ENCODE measurements around the gene RPS14.
"Not testable (repeated sequence)": the region's sequence is repeated elsewhere in the genome, so short reads cannot be mapped to it uniquely, and the experiment has no call there.

Gene RPS14

GRCh38 chr5:150481708-150481965, 32.1 kb upstream of the RPS14 start:
- Histone ChIP-seq H2AFZ (ENCODE audit: low read length) (no peak overlapping the region), H3K36me3 (ENCODE audit: insufficient read depth, low read length) (no peaks in the 10 kb centered on the region), H4K20me1 (ENCODE audit: insufficient read depth, low read length, poor library complexity, severe bottlenecking) (no peaks in the 10 kb centered on the region), H3K4me3 (ENCODE audit: low read length, poor library complexity, severe bottlenecking) (no peak overlapping the region), H3K4me1 (ENCODE audit: insufficient read depth, low read length, poor library complexity, severe bottlenecking) (peaks cover 12% of the 10 kb centered on the region), H3K9me3 (ENCODE audit: insufficient read depth, low read depth, low read length) (no peaks in the 10 kb centered on the region), H3K4me2 (ENCODE audit: low read depth, low read length, poor library complexity, severe bottlenecking) (no peak overlapping the region), H3K79me2 (ENCODE audit: insufficient read depth, low read length) (no peaks in the 10 kb centered on the region), H3K9me2 (replicated peaks; ENCODE audit: low read depth, low read length) (no peaks in the 10 kb centered on the region), H3F3A (ENCODE audit: low read depth) (no peaks in the 10 kb centered on the region), H3K9ac (ENCODE audit: low read depth, low read length, poor library complexity, severe bottlenecking) (no peak overlapping the region), H3K27me3 (ENCODE audit: insufficient read depth, low read length, poor library complexity, severe bottlenecking) (no peaks in the 10 kb centered on the region)
- TF ChIP-seq EZH2phosphoT487 (IDR thresholded peaks at IDR 0.05; ENCODE audit: borderline replicate concordance), result no peak
- TF ChIP-seq, protein P1, sequence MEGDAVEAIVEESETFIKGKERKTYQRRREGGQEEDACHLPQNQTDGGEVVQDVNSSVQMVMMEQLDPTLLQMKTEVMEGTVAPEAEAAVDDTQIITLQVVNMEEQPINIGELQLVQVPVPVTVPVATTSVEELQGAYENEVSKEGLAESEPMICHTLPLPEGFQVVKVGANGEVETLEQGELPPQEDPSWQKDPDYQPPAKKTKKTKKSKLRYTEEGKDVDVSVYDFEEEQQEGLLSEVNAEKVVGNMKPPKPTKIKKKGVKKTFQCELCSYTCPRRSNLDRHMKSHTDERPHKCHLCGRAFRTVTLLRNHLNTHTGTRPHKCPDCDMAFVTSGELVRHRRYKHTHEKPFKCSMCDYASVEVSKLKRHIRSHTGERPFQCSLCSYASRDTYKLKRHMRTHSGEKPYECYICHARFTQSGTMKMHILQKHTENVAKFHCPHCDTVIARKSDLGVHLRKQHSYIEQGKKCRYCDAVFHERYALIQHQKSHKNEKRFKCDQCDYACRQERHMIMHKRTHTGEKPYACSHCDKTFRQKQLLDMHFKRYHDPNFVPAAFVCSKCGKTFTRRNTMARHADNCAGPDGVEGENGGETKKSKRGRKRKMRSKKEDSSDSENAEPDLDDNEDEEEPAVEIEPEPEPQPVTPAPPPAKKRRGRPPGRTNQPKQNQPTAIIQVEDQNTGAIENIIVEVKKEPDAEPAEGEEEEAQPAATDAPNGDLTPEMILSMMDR (conservative IDR thresholded peaks at IDR 0.05; ENCODE audit: low read length), result no peak

GRCh38 chr5:150479416-150479815, 29.9 kb upstream of the RPS14 start:
- TF ChIP-seq EZH2phosphoT487 (IDR thresholded peaks at IDR 0.05; ENCODE audit: borderline replicate concordance), result no peak
- TF ChIP-seq, protein P1 (conservative IDR thresholded peaks at IDR 0.05; ENCODE audit: low read length), result no peak
- no peaks in the 10 kb centered on the region for H4K20me1 ChIP-seq (ENCODE audit: insufficient read depth, low read length, poor library complexity, severe bottlenecking)
- peaks cover 13% of the 10 kb centered on the region for H3K4me1 ChIP-seq (ENCODE audit: insufficient read depth, low read length, poor library complexity, severe bottlenecking)
- H3K4me2 ChIP-seq (ENCODE audit: low read depth, low read length, poor library complexity, severe bottlenecking), result no peak overlapping the region
- no peaks in the 10 kb centered on the region for H3K79me2 ChIP-seq (ENCODE audit: insufficient read depth, low read length)
- H3K4me3 ChIP-seq (ENCODE audit: low read length, poor library complexity, severe bottlenecking), result no peak overlapping the region
- H3F3A ChIP-seq (ENCODE audit: low read depth), result no peaks in the 10 kb centered on the region
- no peak overlapping the region for H3K9ac ChIP-seq (ENCODE audit: low read depth, low read length, poor library complexity, severe bottlenecking)
- no peaks in the 10 kb centered on the region for H3K9me3 ChIP-seq (ENCODE audit: insufficient read depth, low read depth, low read length)
- no peaks in the 10 kb centered on the region for H3K36me3 ChIP-seq (ENCODE audit: insufficient read depth, low read length)
- H3K27me3 ChIP-seq (ENCODE audit: insufficient read depth, low read length, poor library complexity, severe bottlenecking), result no peaks in the 10 kb centered on the region
- no peaks in the 10 kb centered on the region for H3K9me2 ChIP-seq (replicated peaks; ENCODE audit: low read depth, low read length)
- H2AFZ ChIP-seq (ENCODE audit: low read length), result no peak overlapping the region

- not testable (repeated sequence) for H4K20me1 ChIP-seq (ENCODE audit: insufficient read depth, low read length, poor library complexity, severe bottlenecking); H3K9ac ChIP-seq (ENCODE audit: low read depth, low read length, poor library complexity, severe bottlenecking); H3K27me3 ChIP-seq (ENCODE audit: insufficient read depth, low read length, poor library complexity, severe bottlenecking); H2AFZ ChIP-seq (ENCODE audit: low read length); H3F3A ChIP-seq (ENCODE audit: low read depth); H3K4me2 ChIP-seq (ENCODE audit: low read depth, low read length, poor library complexity, severe bottlenecking); H3K9me3 ChIP-seq (ENCODE audit: insufficient read depth, low read depth, low read length); H3K79me2 ChIP-seq (ENCODE audit: insufficient read depth, low read length); H3K36me3 ChIP-seq (ENCODE audit: insufficient read depth, low read length); H3K9me2 ChIP-seq (replicated peaks; ENCODE audit: low read depth, low read length); H3K4me3 ChIP-seq (ENCODE audit: low read length, poor library complexity, severe bottlenecking)
- H3K4me1 ChIP-seq (ENCODE audit: insufficient read depth, low read length, poor library complexity, severe bottlenecking), result peaks cover 13% of the 10 kb centered on the region
Observed at GRCh38 chr5:150476568-150476967, 27.0 kb upstream of the RPS14 start.

DNA sequence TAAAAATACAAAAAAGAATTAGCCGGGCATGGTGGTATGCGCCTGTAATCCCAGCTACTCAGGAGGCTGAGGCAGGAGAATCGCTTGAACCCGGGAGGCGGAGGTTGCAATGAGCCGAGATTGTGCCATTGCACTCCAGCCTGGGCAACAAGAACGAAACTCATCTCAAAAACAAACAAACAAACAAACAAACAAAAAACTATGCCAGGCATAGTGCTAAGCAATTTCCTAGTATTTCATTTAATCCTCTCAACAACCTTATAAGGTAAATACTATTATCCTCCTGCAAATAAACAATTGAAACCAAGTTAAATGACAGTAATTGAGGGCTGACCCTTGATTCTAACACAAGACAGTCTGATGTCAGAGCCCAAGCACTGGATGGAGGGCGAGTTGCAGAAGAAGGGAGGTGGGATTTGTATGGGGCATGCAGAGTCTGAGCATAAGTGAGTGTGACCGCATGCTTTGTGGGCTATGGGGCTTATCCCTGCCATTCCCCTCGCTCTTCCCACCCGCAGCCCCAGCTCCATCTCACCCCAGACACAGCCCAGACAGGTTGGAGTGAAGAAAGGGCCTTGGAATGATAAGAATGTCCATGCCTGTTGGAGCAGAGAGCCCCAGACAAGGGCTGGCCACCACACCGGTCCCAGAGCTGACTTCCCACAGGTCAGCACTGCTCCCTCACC, 24.3 kb upstream of the RPS14 start:
- no peak overlapping the region for H3K9ac ChIP-seq (ENCODE audit: low read depth, low read length, poor library complexity, severe bottlenecking)
- no peaks in the 10 kb centered on the region for H3K36me3 ChIP-seq (ENCODE audit: insufficient read depth, low read length)
- no peaks in the 10 kb centered on the region for H3F3A ChIP-seq (ENCODE audit: low read depth)
- no peaks in the 10 kb centered on the region for H3K79me2 ChIP-seq (ENCODE audit: insufficient read depth, low read length)
- H3K4me2 ChIP-seq (ENCODE audit: low read depth, low read length, poor library complexity, severe bottlenecking), result no peak overlapping the region
- no peak for TF ChIP-seq EZH2phosphoT487 (IDR thresholded peaks at IDR 0.05; ENCODE audit: borderline replicate concordance)
- TF ChIP-seq, protein P1 (conservative IDR thresholded peaks at IDR 0.05; ENCODE audit: low read length), result no peak
- H3K9me2 ChIP-seq (replicated peaks; ENCODE audit: low read depth, low read length), result no peaks in the 10 kb centered on the region
- H3K4me3 ChIP-seq (ENCODE audit: low read length, poor library complexity, severe bottlenecking), result no peak overlapping the region
- no peaks in the 10 kb centered on the region for H3K27me3 ChIP-seq (ENCODE audit: insufficient read depth, low read length, poor library complexity, severe bottlenecking)
- no peak overlapping the region for H2AFZ ChIP-seq (ENCODE audit: low read length)
- peaks cover 13% of the 10 kb centered on the region for H3K4me1 ChIP-seq (ENCODE audit: insufficient read depth, low read length, poor library complexity, severe bottlenecking)
- no peaks in the 10 kb centered on the region for H4K20me1 ChIP-seq (ENCODE audit: insufficient read depth, low read length, poor library complexity, severe bottlenecking)
- H3K9me3 ChIP-seq (ENCODE audit: insufficient read depth, low read depth, low read length), result no peaks in the 10 kb centered on the region

All from Loucy (cell line).